GM20431 (cell line): ENCODE measurements around the gene SLC11A1.

Experiments used
- in situ Hi-C: fragments of 300-500 bp; cut with MseI, MboI; formaldehyde crosslinking; loops from one replicate; pipeline ENCODE4 v1.15.0; 2020; ENCODE audit warnings: low sequenced_read_pairs; ENCODE audit not compliant: unreplicated experiment

The SLC11A1 gene

DNA sequence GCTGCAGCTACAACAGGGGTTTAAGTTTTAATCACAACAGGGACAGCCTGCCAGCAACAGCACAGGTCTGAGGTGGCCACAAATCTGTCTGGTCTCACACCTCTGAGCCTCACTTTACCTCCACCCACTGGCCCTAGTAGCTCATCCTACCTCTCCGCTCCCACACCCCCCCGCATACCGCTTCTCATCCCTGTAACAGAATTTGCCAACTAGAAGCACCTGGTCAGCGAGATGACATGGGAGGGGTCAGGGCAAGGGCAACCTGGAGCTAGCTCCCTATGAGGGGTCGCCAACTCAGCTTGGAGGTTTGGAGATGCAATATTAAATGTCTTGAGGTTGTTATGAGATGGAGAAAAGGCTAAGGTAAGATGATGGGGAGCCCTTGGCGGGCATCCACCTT, 17.9 kb upstream of the SLC11A1 start:
- in situ Hi-C loops: no loop called here

DNA sequence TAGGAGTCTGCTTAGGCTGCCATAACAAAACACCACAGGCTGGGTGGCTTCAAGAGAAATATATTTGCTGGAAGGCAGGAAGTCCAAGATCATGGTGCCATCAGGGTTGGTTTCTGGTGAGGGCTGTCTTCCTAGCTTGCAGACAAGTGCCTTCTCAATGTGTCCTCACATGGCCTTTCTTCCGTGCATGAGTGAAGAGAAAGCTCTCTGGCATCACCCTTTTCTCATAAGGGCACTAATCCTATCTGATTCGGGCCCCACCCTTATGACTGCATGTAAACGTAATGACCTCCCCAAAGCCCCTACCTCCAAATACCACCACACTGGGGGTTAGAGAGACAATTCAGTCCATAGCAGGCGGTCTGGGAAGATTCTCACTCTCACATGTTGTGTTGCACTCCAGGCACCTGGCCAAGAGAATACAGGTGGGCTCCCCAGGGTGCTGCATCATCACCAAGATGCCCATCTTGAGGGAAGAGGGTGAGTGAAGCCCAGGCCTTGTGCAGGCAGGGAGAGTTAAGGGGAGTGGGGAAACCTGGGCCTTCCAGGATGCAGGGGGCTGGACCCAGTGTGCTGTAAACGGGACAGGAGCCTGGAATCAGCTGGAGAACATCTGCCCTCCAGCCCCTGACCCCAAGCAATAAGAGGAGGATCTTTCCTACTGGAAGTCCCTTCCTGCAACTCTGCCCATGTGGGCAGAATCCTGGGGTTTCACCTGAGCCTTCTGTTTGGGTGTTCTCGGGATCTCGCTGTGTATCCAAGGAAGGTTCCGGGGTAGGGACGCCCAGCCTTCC, 15.3 kb upstream of the SLC11A1 start:
- in situ Hi-C loops: no loop called here

DNA sequence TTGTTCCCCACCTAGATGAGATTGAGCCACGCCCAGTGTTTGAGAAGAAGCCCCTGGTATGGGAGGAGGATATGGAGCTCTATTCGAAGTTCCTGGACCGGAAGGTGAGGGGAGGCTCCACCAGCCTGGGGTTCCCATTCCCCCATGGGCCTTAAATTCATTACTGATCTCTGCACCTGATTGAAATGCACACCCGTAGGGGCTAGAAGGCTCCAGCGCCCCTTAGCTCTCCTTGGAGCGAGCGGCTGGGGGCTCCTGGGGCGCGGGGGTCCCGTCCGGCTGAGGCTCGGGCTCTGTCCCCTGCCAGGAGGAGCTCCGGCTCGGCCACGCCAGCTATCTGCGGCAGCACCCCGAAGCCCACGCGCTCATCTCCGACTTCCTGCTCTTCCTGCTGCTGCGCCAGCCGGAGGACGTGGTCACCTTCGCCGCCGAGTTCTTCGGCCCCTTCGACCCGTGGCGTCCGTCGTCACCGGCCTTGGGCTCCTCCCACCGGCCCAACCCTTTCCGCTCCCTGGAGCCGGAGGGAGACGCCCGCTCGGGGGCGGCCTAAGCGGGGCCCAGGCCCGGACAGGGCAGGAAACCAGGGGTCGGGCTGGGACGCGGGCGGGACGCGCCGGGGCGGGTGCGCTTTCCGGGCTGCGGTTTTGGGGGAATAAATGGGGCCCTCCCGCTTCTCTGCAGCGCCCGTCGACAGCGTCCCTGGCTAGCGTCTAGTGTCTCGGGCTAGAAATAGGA, 14.5 kb upstream of the SLC11A1 start:
- in situ Hi-C loops: no loop called here

- in situ Hi-C loops: no loop called here
These were observed 13.9 kb upstream of the SLC11A1 start for GRCh38 chr2:218368150-218368528.

DNA sequence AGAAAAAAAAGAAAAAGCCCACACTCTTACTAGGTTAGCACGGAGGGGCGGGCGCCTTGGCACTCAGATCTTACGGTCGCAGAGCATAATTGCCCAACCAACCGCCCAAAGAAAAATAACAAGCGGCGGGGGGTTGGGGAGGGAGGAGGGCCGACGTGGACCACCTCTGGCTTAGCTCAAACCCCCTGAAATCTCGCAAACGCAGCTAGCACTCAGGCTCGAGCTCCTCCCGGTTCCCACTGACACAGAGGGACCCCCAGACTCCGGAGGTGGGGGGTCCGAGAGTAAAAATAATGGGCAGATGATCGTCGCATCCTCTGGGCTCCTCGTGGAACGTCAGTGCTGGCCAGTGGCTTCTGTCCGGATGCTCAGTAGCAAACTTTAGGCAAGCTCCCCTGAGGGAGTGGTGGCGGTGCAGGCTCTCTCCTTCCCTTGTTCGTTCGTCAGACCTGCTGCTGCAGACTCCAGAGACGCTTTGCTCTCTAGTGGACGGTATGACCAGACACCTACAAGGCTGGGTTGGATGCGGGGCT, 13.4 kb upstream of the SLC11A1 start:
- in situ Hi-C loops: no loop called here

DNA sequence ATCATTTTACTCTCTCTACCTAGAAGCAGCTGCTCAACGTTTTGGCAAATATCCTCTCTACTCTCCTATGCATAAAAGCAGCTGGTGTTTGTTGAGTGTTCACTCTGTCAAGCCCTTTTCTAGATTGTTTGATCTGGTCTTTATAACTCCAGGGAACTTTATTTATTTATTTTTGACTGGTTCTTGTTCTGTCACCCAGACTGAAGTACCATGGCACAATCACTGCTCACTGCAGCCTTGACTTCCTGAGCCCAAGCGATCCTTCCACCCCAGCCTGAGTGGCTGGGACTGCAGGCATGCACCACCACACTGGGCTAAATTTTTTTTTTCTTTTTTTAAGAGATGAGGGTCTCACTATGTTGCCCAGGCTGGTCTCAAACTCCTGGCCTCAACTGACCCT, 12.7 kb upstream of the SLC11A1 start:
- in situ Hi-C loops: no loop called here

- in situ Hi-C loops: no loop called here
These were observed 11.5 kb upstream of the SLC11A1 start for GRCh38 chr2:218370410-218371063.

GRCh38 chr2:218371983-218372350, 10.1 kb upstream of the SLC11A1 start:
- in situ Hi-C loops: no loop called here

DNA sequence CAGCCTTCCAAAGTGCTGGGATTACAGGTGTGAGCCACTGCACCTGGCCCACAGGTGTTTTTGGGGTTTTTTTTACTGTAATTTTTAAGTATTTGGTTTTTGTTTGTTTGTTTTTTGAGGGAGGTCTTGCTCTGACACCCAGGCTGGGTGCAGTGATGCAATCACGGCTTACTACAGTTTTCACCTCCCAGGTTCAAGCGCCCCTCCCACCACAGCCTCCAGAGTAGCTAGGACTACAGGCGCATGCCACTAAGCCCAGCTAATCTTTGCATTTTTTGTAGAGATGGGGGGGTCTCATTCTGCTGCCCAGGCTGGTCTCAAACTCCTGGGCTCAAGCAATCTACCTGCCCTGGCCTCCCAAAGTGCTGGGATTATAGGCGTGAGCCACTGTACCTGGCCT, 7.3 kb upstream of the SLC11A1 start:
- in situ Hi-C loops: no loop called here

DNA sequence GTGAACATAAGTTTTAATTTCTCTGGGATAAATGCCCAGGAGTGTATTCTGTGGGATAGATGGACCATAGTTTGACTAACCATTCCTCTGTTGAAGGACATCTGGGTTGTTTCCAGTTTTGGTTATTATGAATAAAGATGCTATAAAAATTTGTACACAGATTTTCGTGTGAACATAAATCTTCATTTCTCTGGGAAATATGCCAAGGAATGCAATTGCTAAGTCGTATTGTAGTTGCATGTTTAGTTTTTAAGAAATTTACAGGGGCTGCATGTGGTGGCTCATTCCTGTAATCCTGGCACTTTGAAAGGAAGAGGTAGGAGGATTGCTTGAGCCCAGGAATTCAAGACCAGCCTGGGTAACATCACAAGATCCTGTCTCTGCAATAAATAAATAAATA, 6.9 kb upstream of the SLC11A1 start:
- in situ Hi-C loops: no loop called here

DNA sequence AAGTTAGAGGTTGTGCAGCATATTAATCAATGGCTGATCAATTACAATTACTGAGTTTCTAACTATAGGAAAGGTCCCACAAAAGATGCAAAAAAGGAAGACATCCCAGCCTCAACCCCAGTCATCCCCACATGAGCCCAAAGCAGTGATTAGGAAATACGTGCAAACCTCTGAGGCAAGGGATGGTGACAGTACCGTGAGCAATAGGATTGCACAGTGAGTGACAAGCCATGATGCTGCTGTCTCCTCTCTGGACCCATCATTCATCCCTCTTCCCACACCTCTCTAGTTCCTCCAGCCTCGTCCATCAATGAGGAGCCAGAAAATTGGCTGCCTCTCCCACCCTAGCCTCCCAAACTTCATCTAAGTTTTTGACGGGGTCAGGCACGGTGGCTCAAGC, 4.0 kb upstream of the SLC11A1 start:
- in situ Hi-C loops: no loop called here

- in situ Hi-C loops: no loop called here
These were observed 712 bp downstream of the SLC11A1 start for GRCh38 chr2:218382785-218383184.

DNA sequence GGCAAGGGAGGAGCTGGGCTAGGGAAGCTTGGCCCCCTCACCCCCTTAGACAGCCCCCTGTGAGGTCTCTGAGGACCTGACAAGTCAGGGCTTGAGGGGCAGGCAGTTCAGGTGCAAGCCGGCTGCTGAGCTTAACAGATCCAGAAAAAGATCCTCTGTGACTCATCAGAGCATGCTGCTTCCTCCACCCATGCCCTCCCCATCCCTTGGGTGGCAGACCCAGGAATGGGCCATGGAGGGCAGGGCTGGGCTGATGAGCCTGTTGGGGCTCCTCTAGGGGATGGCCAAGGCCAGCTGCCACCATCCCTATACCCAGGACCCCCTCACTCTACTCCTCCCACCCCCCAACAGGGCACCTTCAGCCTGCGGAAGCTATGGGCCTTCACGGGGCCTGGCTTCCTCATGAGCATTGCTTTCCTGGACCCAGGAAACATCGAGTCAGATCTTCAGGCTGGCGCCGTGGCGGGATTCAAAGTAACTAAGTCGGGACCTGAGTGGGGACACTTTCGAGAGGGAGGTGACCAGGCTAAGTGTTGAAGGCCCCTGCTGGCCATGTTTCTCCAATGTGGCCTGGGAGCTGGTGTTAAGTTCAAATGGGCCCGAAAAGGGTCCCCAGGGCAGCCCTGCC, 1.9 kb downstream of the SLC11A1 start:
- in situ Hi-C loops: no loop called here

- in situ Hi-C loops: no loop called here
These were observed 2.9 kb downstream of the SLC11A1 start for GRCh38 chr2:218384975-218385374.

DNA sequence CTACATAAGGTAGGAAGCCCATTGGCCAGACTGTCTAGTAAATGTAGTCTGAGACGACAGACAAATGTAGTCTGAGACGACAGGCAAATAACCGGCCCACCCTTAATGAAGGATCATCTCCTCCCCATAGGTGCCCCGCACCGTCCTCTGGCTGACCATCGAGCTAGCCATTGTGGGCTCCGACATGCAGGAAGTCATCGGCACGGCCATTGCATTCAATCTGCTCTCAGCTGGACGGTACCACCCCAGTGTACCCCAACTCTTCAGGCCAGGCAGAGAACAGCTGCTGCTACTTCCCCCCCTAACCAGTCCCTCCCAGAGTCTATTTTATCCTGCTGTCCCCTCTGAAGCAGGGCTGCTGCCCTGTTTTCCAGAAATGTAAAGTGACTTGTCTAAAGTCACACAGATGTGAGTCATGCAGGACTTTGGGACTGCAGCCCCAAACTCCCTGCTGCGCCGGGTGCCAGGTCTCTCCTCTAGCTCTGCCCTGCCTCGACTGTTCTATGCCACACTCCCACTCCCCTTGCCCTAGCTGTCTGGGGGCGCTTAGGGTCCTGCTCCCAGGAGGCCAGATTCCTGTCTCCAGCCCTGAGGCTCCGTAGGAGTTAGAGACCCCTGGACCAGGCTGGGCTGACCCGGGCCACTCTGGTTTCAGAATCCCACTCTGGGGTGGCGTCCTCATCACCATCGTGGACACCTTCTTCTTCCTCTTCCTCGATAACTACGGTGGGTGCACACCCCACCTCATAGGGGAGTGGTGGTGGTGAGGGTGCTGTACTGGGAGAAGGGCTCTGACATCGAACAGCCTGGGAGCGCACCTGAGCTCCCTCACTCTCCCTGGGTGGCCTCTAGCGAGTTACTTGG, 4.7 kb downstream of the SLC11A1 start:
- in situ Hi-C loops: no loop called here

DNA sequence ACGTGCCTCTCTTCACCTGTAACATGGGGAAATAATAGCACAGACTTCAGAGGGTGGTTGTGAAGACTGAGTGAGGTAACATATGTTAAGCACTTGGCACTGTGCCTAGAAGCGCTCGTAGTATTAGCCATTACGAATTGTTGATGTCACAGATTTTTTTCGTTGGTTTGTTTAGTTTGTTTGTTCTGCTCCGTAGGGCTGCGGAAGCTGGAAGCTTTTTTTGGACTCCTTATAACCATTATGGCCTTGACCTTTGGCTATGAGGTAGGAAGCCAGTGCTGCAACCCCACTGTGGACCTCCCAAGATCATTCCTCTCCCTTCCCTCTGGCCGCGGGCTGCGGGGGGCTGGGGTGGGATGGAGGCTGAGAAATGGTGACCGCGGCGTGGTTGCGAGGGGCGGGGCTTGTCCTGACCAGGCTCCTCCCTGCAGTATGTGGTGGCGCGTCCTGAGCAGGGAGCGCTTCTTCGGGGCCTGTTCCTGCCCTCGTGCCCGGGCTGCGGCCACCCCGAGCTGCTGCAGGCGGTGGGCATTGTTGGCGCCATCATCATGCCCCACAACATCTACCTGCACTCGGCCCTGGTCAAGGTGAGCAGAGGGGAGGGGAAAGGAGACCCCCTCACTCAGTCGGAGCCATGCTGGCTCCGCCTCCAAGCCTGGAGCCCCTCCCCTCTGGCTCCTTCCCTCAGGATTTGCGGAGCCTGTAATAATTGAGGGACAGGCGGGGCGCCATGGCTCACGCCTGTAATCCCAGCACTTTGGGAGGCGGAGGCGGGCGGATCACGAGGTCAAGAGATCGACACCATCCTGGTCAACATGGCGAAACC, 5.5 kb downstream of the SLC11A1 start:
- in situ Hi-C loops: no loop called here

DNA sequence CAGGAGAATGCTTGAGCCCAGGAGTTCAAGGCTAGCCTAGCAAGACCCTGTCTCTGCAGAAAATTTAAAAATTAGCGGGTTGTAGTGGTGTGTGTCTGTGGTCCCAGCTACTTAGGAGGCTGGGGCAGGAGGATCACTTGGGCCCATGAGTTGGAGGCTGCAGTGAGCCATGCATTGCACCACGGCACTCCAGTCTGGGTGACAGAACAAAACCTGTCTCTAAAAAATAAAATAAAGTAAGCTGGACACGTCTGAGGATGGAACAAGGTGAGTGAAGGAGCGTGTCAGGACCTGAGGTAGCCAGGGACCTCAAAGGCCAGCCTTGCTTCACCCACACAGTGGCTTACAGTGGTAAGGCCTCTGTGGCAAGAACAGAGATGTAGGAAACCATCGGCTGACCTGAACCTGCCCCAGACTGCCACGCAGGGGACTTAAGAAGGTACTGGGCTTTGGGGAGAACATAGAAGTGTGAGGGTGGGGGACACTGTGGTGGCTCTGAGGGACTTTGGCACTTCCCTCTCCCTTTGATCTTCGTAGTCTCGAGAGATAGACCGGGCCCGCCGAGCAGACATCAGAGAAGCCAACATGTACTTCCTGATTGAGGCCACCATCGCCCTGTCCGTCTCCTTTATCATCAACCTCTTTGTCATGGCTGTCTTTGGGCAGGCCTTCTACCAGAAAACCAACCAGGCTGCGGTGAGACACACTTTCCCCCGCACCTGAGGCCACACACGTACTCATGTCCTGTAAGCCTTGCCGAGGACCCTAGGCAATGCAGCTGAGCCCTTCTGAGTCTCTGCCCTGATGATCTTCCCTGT, 7.5 kb downstream of the SLC11A1 start:
- in situ Hi-C loops: loop anchor here (10.0 kb wide), 1 partner anchor 95 kb away; the partner anchor contains the start of gene TMBIM1

DNA sequence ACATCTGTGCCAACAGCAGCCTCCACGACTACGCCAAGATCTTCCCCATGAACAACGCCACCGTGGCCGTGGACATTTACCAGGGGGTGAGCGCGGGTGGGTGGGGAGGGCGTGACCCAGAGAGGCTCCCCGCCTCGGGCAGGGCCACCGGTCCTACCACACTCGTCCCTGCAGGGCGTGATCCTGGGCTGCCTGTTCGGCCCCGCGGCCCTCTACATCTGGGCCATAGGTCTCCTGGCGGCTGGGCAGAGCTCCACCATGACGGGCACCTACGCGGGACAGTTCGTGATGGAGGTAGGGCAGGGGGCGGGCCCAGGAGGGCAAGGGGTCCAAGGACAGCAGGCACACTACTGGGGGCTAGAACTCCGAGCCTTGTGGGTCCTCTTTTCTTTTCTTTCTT, 9.1 kb downstream of the SLC11A1 start:
- in situ Hi-C loops: loop anchor here (10.0 kb wide), 1 partner anchor 96 kb away; the partner anchor contains the start of gene TMBIM1
